K562 (cell line): ENCODE results near the gene STX17. TPM values are rescaled to one million over a fixed set of nuclear protein-coding genes. Genes with fewer than 3 reads are reported as not detected.

Experiments
- ATAC-seq: fragments of 200-7000 bp; cut with Tn5 transposase; 3 replicates; pipeline ENCODE4 v1.9.1; 2020; ENCODE audit warnings: moderate library complexity
- BruUV-seq: library from RNA; stranded (reverse); fragments of 400-500 nt; replicated peaks from 2 replicates; lab custom pipeline; 2021; lab: Mats Ljungman, UMichigan
- CTCF ChIA-PET: fragments of 300-600 bp; formaldehyde crosslinking; extraction: SDS; loops from one replicate; lab custom pipeline; 2021; ENCODE audit warnings: low intra/inter-chr PET ratio; lab: Yijun Ruan, JAX
- POLR2A ChIA-PET: fragments of 300-600, 350-650 bp; sonication (Branson Sonifier 250); formaldehyde crosslinking; extraction: SDS; loops from one replicate; lab custom pipeline; 2021; ENCODE audit warnings: antibody characterized with exemption, inconsistent platforms; lab: Yijun Ruan, JAX
- DNase-seq, 4 experiments: peaks; one replicate each; pipeline versions ENCODE4 v3.0.0 to v3.0.0-alpha.2; 2011 to 2018; ENCODE audit warnings: low spot score in 3 of 4, mixed read lengths in 3 of 4; ENCODE audit errors: extremely low read depth in 1 of 4
- FAIRE-seq: peaks from 2 replicates; lab custom pipeline; 2011; peaks lifted over from hg19 to GRCh38; lab: Jason Lieb, UNC
- H2AFZ ChIP-seq: 2 replicates; pipeline ENCODE4 v1.6.0; 2011; ENCODE audit warnings: low read depth, low read length, control low read depth, inconsistent platforms
- H3K27ac ChIP-seq: fragments of 200-600 bp; 3 replicates; pipeline ENCODE4 v1.8.0; 2011; ENCODE audit warnings: low read depth, mild to moderate bottlenecking, control low read depth, inconsistent platforms, low read length, moderate library complexity, mixed read lengths; ENCODE audit errors: extremely low read depth
- H3K27me3 ChIP-seq, 2 experiments: fragments of 300-600 bp in 1 of 2; 2 replicates in 1 of 2; 3 replicates in 1 of 2; pipeline versions ENCODE4 v1.6.0 to v1.8.0; 2011; ENCODE audit warnings: inconsistent platforms in 2 of 2, low read length in 2 of 2, mild to moderate bottlenecking in 1 of 2, mixed read lengths in 1 of 2, moderate library complexity in 1 of 2; ENCODE audit not compliant: control insufficient read depth in 2 of 2, insufficient read depth in 2 of 2
- H3K36me3 ChIP-seq: fragments of 300-600 bp; 3 replicates; pipeline ENCODE4 v1.8.0; 2011; ENCODE audit warnings: mild to moderate bottlenecking, low read length, inconsistent platforms; ENCODE audit not compliant: control insufficient read depth, insufficient read depth
- H3K4me1 ChIP-seq, 2 experiments: fragments of 200-600 bp in 1 of 2; replicated peaks in 1 of 2; 2 replicates in 1 of 2; 3 replicates in 1 of 2; pipeline versions ENCODE4 v1.5.1 to v1.8.0; 2011; ENCODE audit warnings: inconsistent platforms in 2 of 2, low read length in 2 of 2, mild to moderate bottlenecking in 1 of 2, mixed read lengths in 1 of 2, moderate library complexity in 1 of 2; ENCODE audit not compliant: control insufficient read depth in 2 of 2, insufficient read depth in 2 of 2
- H3K4me2 ChIP-seq: 2 replicates; pipeline ENCODE4 v1.6.1; 2011; ENCODE audit warnings: low read length, control low read depth, inconsistent platforms, mixed read lengths; ENCODE audit not compliant: insufficient read depth
- H3K4me3 ChIP-seq: fragments of 200-600 bp; sonication (generic), shearing (Covaris generic); 2 replicates; pipeline ENCODE4 v1.5.1; 2016; ENCODE audit warnings: control low read depth, inconsistent platforms
- H3K79me2 ChIP-seq: fragments of 200-600 bp; 3 replicates; pipeline ENCODE4 v1.8.0; 2011; ENCODE audit warnings: low read length, inconsistent platforms; ENCODE audit not compliant: control insufficient read depth, insufficient read depth
- H3K9ac ChIP-seq, 2 experiments: 2 replicates each; pipeline versions ENCODE4 v1.6.0 to v1.6.1; 2011; ENCODE audit warnings: low read depth in 2 of 2, low read length in 2 of 2, control low read depth in 1 of 2, inconsistent platforms in 1 of 2, mild to moderate bottlenecking in 1 of 2, mixed read lengths in 1 of 2; ENCODE audit not compliant: insufficient read depth in 1 of 2
- H3K9me1 ChIP-seq: one replicate; pipeline ENCODE4 v1.6.0; 2011; ENCODE audit warnings: inconsistent platforms, mild to moderate bottlenecking, low read length, moderate library complexity; ENCODE audit not compliant: control insufficient read depth, insufficient read depth
- H3K9me3 ChIP-seq: replicated peaks from 2 replicates; pipeline ENCODE4 v1.5.1; 2011; ENCODE audit warnings: low read depth, low read length, inconsistent platforms; ENCODE audit not compliant: control insufficient read depth, insufficient read depth
- H4K20me1 ChIP-seq: replicated peaks from 2 replicates; pipeline ENCODE4 v1.6.1; 2011; ENCODE audit warnings: low read length, inconsistent platforms, mixed read lengths; ENCODE audit not compliant: control insufficient read depth, insufficient read depth
- C11orf30 ChIP-seq: fragments of 450-650 bp; IDR thresholded peaks from 2 replicates; pipeline ENCODE4 v1.6.1; 2016; ENCODE audit warnings: low read depth, mild to moderate bottlenecking
- DIDO1 ChIP-seq: fragments of 450-650 bp; IDR thresholded peaks from 2 replicates; pipeline ENCODE4 v1.6.1; 2016; ENCODE audit warnings: low read depth, missing biosample characterization, missing genetic modification characterization
- ETV5 ChIP-seq: sonication (generic); formaldehyde crosslinking; IDR thresholded peaks from 2 replicates; pipeline ENCODE4 v1.4.0; 2020; ENCODE audit warnings: low read depth, mild to moderate bottlenecking, missing genetic modification reagents
- GABPA ChIP-seq: fragments of 200-800 bp; sonication (Bioruptor generic); conservative IDR thresholded peaks from 2 replicates; pipeline ENCODE4 v1.6.1; 2016; ENCODE audit warnings: low read depth, missing genetic modification characterization, missing compliant biosample characterization
- MAFG ChIP-seq: fragments of 450-650 bp; conservative IDR thresholded peaks from 2 replicates; pipeline ENCODE4 v1.6.1; 2016; ENCODE audit warnings: missing genetic modification characterization, missing compliant biosample characterization
- MAFK ChIP-seq: IDR thresholded peaks from 2 replicates; pipeline ENCODE4 v1.6.1; 2011; ENCODE audit warnings: low read length, improper control_type of control experiment
- SNIP1 ChIP-seq: fragments of 450-650 bp; IDR thresholded peaks from 2 replicates; pipeline ENCODE4 v1.7.1; 2017; ENCODE audit warnings: low read depth, mild to moderate bottlenecking
- THRA ChIP-seq: fragments of 450-650 bp; IDR thresholded peaks from 2 replicates; pipeline ENCODE4 v1.6.1; 2017; ENCODE audit warnings: mild to moderate bottlenecking, moderate library complexity
- ZNF316 ChIP-seq: fragments of 450-650 bp; IDR thresholded peaks from 2 replicates; pipeline ENCODE4 v1.6.1; 2016
- ZNF57 ChIP-seq: fragments of 450-650 bp; formaldehyde crosslinking; IDR thresholded peaks from 2 replicates; pipeline ENCODE4 v1.4.0; 2020; ENCODE audit warnings: mild to moderate bottlenecking, moderate library complexity
- WGBS: fragments of 100-300 bp; shearing (Covaris generic); methylation state at CpG from one replicate; pipeline ENCODE4 v1.1.6; 2016; ENCODE audit warnings: low coverage, mixed read lengths; ENCODE audit not compliant: insufficient coverage; ENCODE audit errors: missing lambda C conversion rate; 5-methylcytosine and 5-hydroxymethylcytosine counted together
- in situ Hi-C: fragments of 300-500 bp; cut with MboI; formaldehyde crosslinking; loops from 4 replicates; pipeline ENCODE4 v1.15.0; 2018; ENCODE audit warnings: inconsistent platforms, mixed read lengths
- intact Hi-C: fragments of 100-400 bp; cut with micrococcal nuclease; formaldehyde crosslinking; loops from 2 replicates; pipeline ENCODE4 v1.14.2; 2022
- polyA plus RNA-seq, 8 experiments: library from polyadenylated mRNA; depleted of rRNA in 4 of 8; stranded (reverse) in 5 of 8; unstranded in 3 of 8; fragments of >200 nt; fragmentation: Nextera tagmentation in 2 of 8; fragmentation: Illumina TruSeq in 1 of 8; extraction: Ambion mirVana in 2 of 8; extraction: Trizol in 1 of 8; gene quantifications; 2 replicates each; pipeline versions ENCODE4 v1.2.1 to v1.2.3, GENCODE V29; 2011 to 2014; ENCODE audit warnings: inconsistent platforms in 1 of 8, missing spikeins in 1 of 8
- total RNA-seq, 7 experiments: library from RNA; depleted of rRNA in 6 of 7; stranded (reverse); fragments of >200 nt in 6 of 7; fragmentation: Illumina TruSeq in 2 of 7; extraction: Trizol in 2 of 7; gene quantifications; 2 replicates each; pipeline versions ENCODE4 v1.2.1 to v1.2.3, GENCODE V29; 2011 to 2021; ENCODE audit warnings: low replicate concordance in 1 of 7

STX17 gene
- total and polyA plus RNA-seq, 9 of the 15 experiments (the other 6 are each of a cell fraction or from before 2014, with no cell fraction given): 14.4 to 25.1 (median 19.0) TPM

- H3K36me3 ChIP-seq: no peaks in the 10 kb centered on the region
- ChIA-PET POLR2A (no interaction called here), CTCF (no interaction called here)
- H4K20me1 ChIP-seq: no peaks in the 10 kb centered on the region
- H3K79me2 ChIP-seq: no peaks in the 10 kb centered on the region
- no TSS peak for BruUV-seq
- ATAC-seq (no peak), DNase-seq (no peak), FAIRE-seq (no peak)
- no peaks in the 10 kb centered on the region for H3K9me3 ChIP-seq
- no peaks in the 10 kb centered on the region for H3K9me1 ChIP-seq
- intact Hi-C loops (loop anchor here (5.0 kb wide), 1 partner anchor 38 kb away; the partner anchor contains the start of gene NR4A3), in situ Hi-C loops (no loop called here)
- no peak overlapping the region for H3K9ac ChIP-seq
- H2AFZ ChIP-seq: no peak overlapping the region
- TF ChIP-seq SNIP1 (no peak), DIDO1 (tag) (no peak), ETV5 (CRISPR knock-in tag) (no peak), ZNF57 (CRISPR knock-in tag) (no peak)
- H3K27ac ChIP-seq: no peak overlapping the region
- WGBS: 8% methylated on average over 1 of the region's 1 CpG
- H3K27me3 ChIP-seq: peaks cover 5 to 7% of the 10 kb centered on the region in 2 experiments; a peak in 3 of 5 replicates
- no peak overlapping the region for H3K4me3 ChIP-seq
- H3K4me2 ChIP-seq: no peak overlapping the region
- no peaks in the 10 kb centered on the region; a peak in 1 of 5 replicates for H3K4me1 ChIP-seq
Observed at GRCh38 chr9:99860266-99860665, 46.2 kb upstream of the STX17 start.

GRCh38 chr9:99863955-99864354, 42.5 kb upstream of the STX17 start:
- FAIRE-seq (no peak), DNase-seq (no peak)
- intact Hi-C loops: loop anchor here (5.0 kb wide), 1 partner anchor 42 kb away; the partner anchor contains the start of gene NR4A3
- Histone ChIP-seq H3K79me2 (no peaks in the 10 kb centered on the region), H4K20me1 (no peaks in the 10 kb centered on the region), H3K4me1 (no peaks in the 10 kb centered on the region; a peak in 1 of 5 replicates), H3K27me3 (no peaks in the 10 kb centered on the region; a peak in 2 of 5 replicates), H3K36me3 (no peaks in the 10 kb centered on the region), H3K9ac (no peak overlapping the region)
- no TSS peak for BruUV-seq
- POLR2A ChIA-PET: interaction anchor here (0.6 kb wide), 1 partner anchor 710 kb away, joined by 4 read pairs; no protein-coding TSS in a partner anchor
- TF ChIP-seq THRA: no peak
- TF ChIP-seq GABPA (tag): no peak
- peak; percentile 71 for TF ChIP-seq ZNF316
- TF ChIP-seq C11orf30: peak; percentile 29; the same call in 1 of the 2 replicates
- peak; percentile 32; the same call in 1 of the 2 replicates for TF ChIP-seq MAFG (tag)
- TF ChIP-seq MAFK: peak; percentile 54; the same call in 1 of the 2 replicates
- TF ChIP-seq, all 486 proteins: peak for 4
- 31% methylated on average over 2 of the region's 2 CpGs for whole genome bisulfite sequencing
- Histone ChIP-seq H2AFZ (no peak overlapping the region), H3K4me2 (no peak overlapping the region), H3K9me1 (no peaks in the 10 kb centered on the region), H3K9me3 (no peaks in the 10 kb centered on the region), H3K4me3 (no peak overlapping the region), H3K27ac (no peak overlapping the region)
- in situ Hi-C loops: no loop called here
- CTCF ChIA-PET: no interaction called here
- no peak for ATAC-seq
